Dermis microvascular lymphatic vessel endothelial cell (primary cell): ENCODE results near the gene UNC5B. TPM values are rescaled to one million over a fixed set of nuclear protein-coding genes. Genes with fewer than 3 reads are reported as not detected.

Experiments used
- DNase-seq, 2 donors: peaks; one replicate each; pipeline versions ENCODE4 v3.0.0 to v3.0.0-alpha.2; 2010; ENCODE audit warnings: low read depth in 2 of 2
- total RNA-seq: library from RNA; depleted of rRNA; stranded (reverse); fragments of >200 nt; gene quantifications from 2 replicates; pipeline ENCODE4 v1.2.1, GENCODE V29; 2014

The UNC5B gene
- total RNA-seq, 1 donor from 2014 or later: 18.1 TPM

DNA sequence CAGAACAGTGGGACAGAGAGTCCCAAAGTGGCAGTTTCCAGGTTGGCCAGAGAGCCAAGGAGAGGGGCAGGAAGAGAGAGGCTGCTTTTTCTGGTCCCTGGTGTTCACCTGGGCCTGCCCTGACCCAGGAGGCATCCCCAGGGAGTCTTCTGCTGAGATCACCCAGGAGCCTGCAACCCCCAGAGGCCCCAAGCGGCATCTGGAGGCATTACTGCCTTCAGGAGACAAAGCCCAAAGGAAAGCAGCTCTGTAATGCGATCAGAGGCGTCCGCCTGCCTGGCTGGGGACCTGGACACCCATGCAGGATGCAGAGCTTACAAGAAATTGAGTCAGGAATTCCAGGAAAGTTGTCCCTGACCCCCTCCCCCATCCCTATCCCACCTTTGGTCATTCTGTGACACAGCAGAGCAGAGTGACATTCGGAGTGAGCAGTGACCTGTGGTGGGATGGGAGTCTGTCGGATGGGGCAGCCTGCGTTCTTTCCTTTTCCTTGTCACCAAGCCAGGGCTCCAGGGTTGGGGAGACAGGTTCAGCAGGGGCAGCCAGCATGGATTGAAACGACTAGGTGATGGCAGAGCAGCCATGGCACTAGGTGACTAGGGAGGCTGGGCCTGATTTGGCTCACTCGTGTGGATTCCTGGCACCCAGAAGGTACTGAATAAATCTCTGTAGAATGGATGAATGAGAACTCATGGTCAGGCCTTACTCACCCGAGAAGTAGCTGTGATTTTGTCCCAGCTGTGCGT lies 10.4 kb downstream of the UNC5B start:
- no peak for DNase-seq

DNA sequence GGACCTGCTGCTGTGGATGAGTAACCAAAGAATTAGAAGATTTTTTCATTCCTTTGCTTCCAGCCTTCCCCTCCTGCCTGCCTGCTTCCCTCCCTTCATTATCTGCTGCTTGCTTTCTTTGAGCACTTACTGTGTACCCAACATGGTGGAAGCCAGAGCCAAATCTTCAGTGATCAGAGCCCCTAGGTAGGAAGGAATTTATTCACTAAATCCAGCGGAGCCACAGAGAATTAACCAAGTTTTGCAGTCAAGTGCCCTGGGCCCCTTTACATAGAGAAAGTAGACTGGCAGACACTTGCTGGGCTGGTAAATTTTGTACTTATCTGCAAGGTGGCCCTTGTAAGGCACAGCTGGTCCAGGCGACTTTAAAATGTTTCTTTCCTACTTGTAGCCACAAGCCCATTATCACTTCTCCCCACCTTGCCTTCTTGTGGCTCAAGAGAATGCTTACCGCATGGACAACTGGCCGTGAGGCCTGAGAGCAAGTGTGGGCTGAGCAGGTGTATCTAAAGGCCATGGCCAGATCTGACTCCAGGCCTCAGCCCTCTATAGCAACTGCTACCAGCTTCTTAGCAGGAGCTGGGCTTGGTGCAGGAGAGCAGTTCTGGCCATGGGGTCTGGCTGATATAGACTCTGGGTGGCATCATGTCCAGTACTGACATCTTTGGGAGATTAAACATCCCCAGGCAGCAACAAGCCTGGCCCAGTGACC lies 11.1 kb downstream of the UNC5B start:
- DNase-seq: no peak

DNA sequence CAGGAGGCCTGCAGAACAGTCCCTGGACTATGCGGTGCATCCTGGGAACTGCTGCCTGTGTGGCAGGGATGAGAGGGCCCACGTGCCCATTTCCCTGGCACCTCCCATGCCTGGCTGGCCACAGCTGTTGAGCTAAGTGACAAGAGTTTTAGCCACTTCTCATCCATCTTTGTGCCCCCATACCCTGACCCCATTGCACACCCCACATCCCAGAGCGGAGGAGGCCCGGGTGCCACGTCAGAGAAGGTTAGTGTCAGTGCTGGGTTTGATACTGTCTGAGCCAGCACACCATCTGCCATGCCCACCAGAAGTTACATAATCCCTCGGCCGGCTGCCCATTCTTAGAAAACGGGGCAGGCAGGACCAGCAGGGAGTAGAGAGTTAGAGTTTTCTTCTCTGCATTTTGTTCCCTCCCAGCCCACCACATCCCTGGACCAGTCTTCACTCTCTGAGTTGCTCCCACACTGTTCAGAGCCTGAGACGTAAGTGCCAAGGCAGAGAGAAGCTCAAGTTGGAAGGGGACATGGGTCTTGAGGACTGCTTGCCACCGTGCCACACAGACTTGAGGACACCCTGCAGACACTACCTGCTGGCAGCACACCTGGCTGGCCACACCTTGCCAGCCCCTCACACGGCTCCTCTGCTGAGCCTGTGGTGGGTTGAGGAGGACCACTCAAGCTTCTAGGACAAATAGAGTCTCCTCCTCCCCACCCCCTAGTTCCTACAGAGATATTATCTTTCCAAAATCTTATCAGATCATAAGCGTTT lies 13.1 kb downstream of the UNC5B start:
- DNase-seq: no peak

GRCh38 chr10:71228875-71229675 lies 16.7 kb downstream of the UNC5B start:
- no peak for DNase-seq

GRCh38 chr10:71229726-71230655 lies 17.6 kb downstream of the UNC5B start:
- no peak for DNase-seq

GRCh38 chr10:71230656-71231025 lies 18.3 kb downstream of the UNC5B start:
- DNase-seq: no peak

GRCh38 chr10:71231206-71231605 lies 18.8 kb downstream of the UNC5B start:
- DNase-seq: no peak

DNA sequence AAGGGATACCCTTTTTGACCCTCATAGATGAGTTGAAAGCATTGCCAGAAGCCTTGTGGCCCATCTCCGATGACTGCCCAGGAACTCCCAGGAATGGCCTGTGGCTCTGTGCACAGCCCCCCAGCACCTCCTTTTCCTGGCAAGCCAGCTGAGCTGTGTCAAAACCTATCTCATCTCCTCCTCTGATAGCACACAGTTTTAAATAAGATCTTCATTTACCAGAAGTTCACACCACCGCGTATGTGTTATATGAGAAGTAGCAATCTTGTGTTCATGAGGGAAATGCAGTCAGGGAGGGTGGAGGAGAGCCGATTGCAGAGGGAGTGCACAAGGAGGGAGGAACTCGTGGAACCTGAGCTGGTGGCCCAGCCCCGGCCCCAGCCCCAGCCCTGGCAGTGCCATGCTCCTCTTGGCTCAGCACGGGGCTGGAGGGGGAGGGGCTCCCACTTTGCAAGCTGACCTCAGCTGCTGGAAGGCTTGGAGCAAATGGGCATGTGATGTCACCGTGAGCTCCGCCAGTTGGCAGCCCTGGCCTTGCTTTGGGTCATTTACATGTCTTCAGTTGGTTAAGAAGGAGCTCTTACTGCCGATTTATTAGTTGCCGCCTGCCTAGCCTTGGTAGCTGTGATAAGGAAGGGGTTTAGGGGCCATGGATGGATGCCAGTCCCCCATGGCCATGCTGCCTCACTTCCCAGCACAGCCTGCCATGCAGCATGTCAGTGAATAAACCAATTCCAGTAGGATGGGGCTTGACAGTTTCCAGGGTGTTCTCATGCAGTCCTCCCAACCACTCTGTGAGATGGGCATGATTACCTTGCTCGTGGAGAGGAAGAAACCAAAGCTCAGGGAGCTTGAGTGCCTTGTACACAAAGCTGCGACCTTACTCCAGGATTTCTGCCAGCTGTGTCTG lies 20.0 kb downstream of the UNC5B start:
- DNase-seq: no peak

DNA sequence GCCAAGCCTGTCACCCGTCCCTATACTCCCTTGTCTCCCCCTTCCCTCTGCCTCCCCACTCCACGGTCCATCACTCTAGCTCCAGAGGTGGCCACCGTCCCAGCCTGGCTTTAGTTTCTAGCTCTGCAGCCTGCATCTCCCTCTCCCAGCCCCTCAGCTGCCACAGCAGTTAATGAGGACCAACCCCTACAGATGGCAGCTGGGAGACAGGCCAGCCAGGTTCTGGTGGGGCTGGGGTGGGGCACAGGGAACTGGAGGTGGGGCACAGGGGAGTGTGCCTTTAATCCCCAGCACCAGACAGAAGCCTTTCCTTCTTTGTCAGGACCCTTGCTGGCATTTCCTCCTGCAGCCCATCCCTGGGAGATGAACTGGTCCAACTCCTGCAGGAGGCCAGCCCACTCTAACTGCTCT lies 21.1 kb downstream of the UNC5B start:
- no peak for DNase-seq

DNA sequence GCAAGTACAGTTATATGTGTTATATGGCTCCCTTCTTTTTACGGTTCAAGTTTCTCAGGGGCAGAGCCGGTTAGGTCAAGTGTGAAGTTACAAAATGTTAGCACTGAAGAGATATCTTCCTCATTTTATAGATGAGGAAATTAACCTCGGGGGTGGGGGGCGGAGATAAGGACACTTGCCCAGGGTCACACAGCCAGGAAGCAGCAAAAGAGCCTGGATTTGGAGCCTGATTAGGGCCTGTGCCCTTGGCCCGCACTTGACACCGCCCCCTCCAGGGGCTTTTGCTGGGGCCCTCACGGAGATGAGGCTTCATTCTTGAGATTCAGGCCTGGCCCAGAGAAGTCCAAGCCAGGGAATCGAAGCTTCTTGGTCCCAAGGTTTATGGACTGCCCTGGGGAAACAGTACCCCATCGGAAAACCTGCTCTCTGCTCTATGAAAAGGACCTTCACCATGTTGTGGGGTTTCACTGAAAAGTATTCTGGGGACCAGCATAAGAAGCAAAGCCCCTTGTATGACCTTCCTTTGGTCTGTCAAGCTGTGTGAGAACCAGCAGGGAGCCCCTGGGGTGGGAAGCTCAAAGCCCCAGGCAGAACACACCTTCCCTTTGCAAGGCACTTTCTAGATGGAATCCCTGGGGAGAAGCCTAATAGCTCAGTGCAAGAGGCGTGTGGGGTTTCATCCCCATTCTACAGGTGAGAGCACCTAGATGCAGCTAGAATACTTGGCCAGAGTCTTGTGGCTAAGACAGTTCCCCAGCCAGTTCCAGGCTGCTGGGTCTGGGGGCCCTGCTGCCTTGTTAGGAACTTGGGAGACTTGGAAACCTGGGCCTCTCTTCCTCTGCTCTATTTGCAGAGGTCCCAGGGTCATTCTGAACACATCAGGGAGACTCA lies 21.9 kb downstream of the UNC5B start:
- no peak for DNase-seq

DNA sequence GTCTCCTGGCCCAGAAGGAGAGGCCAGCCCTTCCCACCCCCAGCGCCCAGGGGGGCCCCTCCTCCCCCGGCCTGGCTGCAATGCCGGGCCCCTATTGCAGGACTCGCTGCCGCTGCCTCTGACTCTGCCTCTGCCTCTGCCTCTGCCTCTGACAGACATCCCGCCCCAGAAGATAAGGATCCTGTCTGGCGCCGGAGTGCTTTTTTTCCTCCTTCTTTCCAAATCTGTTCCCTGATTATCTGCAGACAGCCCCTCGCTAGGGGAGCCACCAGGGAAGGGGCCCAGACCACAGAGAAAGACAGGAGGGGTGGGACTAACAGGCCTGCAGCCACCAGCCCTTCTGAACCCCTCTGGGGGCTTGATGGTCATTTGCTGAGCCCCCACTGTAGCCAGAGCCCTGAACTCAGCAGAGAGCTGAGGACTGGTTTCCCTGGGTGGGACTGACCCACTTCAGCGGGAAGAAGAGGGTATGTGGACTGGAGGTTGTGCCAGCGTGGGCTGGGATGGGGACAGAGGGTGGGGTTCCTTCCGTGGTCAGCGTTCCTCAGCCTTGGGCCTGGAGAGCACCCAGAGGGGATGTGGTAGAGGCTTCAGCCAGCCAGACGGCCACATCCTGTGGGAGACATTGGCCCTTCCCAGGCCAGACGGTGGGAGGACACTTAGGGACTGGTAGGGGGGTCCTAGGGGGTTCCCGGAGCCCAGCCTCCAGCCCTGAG lies 22.8 kb downstream of the UNC5B start:
- DNase-seq: peak in 1 of 2 donors; percentile 35

- no peak for DNase-seq
Measured at GRCh38 chr10:71235808-71236207, 23.4 kb downstream of the UNC5B start.

GRCh38 chr10:71236286-71236685 lies 23.9 kb downstream of the UNC5B start:
- no peak for DNase-seq

DNA sequence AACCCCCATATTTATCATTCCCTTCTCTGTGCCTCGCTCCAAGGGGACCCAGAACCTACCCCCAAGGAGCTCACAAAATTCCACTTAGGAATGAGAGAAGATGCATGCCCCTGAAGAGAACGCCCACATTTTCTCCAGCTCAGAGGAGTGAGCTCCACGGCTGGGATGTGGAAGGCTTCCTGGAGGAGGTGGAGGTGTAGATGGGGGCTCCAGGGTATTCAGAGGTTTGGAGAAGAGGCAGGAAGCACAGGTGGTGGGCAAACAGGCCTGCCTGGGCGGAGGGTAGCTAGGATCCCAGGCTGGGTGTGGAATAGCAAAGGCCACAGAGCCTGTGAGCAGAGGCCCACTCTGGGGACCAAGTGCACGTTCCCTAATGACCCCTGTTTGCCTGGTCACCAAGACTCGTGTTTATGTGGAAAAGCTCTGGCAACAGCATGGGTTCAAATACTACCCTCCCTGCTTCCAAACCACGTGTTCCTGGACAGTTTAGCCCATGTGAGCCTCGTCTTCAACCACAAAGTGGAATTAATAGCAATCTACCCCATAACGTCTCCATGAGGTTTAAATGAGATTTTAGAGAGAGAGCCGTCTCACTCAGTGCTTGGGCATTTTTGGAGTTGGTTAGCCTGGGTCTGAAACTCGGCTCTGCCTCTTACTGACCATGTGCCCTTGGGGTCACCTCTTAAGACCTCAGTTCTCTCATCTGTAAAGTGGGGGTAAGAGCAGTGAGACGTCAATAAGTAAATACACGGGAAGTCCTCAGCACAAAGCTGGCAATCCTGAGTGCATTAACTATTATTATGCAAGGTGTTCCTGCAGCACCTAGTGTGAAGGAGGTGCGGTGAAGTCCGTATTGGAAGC lies 24.7 kb downstream of the UNC5B start:
- DNase-seq: no peak

DNA sequence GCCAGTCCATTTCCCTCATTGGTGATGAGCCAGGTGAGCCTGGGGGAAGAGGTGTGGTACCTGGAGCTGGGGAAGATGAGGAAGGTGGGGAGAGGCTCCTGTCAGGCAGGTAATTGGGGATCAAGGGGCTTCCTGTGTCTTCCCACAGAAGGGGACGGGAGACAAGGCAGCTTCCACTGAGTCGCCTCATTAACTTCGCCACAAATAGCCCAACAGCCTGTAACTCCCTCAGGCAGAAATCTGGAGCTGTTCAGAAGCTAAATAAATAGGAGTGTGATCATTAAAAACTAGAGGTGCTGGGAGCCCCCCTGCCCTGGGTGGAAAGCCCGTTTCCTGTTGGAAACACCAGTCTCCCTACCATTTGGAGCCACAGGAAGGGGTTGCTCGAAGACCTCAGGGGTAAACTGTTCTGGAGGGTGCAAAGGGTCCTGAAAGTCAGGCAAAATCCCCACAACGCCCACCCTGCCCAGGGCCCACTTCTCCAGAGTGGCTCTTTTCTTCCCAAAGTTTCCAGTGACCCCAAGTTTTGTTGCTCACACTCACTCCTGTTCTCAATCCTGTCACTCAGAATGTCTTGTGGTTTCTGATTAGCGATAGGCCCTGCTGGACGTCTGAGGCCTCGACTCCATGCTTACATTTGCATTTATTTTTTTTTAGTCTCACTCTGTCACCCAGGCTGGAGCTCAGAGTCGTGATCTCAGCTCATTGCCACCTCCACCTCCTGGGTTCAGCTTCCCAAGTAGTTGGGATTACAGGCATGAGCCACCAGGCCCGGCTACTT lies 25.7 kb downstream of the UNC5B start:
- no peak for DNase-seq

DNA sequence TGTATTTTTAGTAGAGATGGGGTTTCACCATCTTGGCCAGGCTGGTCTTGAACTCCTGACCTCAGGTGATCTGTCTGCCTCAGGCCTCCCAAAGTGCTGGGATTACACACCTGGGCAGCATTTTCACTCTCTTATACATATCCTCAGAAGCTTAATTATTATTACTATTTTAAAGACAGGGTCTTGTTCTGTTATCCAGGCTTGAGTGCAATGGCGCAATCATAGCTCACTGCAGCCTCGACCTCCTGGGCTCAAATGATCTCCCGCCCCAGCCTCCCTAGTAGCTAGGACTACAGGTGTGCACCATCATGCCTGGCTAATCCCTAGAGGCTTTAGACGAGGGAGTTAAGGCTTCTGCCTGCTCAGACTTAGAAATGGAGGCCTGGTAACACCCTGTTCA lies 26.3 kb downstream of the UNC5B start:
- DNase-seq: no peak
